GM13977 (cell line): ENCODE data around the gene DDHD1.

Source experiments
- DNase-seq: peaks from one replicate; pipeline ENCODE4 v3.0.0; 2012; ENCODE audit warnings: low spot score
- in situ Hi-C: fragments of 300-500 bp; cut with MboI; formaldehyde crosslinking; loops from one replicate; pipeline ENCODE4 v1.12.0; 2022; ENCODE audit warnings: low sequenced_read_pairs, low pct_unique_long_range_greater_than_20kb, mixed read lengths, inconsistent platforms; ENCODE audit not compliant: unreplicated experiment
- TF ChIP-seq, protein P1 (sequence below): IDR thresholded peaks from 2 replicates; pipeline ENCODE4 v1.5.1; 2012; ENCODE audit warnings: mild to moderate bottlenecking, control low read depth; ENCODE audit not compliant: insufficient read depth; ENCODE audit errors: extremely low read depth, missing control alignments

The DDHD1 gene

DNA sequence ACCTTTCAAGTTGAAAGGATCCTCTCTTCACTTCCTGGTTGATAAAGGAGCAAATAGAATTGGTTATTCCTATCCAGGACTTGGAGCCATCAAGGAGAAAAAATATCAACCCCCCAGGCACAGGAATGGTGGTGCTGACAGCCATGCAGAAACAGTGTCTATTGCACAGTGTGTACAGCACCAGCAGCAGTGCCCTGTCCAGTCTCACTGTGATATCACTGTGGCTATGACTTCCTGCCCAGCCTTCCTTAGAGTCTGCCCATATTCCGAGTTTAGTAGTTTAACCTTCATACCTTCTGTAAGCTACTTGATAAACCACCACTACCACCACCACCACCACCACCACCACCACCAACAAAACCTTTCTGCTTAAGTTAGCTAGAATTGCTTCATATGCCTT, 157.1 kb downstream of the DDHD1 start:
- TF ChIP-seq, protein P1, sequence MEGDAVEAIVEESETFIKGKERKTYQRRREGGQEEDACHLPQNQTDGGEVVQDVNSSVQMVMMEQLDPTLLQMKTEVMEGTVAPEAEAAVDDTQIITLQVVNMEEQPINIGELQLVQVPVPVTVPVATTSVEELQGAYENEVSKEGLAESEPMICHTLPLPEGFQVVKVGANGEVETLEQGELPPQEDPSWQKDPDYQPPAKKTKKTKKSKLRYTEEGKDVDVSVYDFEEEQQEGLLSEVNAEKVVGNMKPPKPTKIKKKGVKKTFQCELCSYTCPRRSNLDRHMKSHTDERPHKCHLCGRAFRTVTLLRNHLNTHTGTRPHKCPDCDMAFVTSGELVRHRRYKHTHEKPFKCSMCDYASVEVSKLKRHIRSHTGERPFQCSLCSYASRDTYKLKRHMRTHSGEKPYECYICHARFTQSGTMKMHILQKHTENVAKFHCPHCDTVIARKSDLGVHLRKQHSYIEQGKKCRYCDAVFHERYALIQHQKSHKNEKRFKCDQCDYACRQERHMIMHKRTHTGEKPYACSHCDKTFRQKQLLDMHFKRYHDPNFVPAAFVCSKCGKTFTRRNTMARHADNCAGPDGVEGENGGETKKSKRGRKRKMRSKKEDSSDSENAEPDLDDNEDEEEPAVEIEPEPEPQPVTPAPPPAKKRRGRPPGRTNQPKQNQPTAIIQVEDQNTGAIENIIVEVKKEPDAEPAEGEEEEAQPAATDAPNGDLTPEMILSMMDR, result no peak
- DNase-seq, result no peak
- in situ Hi-C loops, result no loop called here

DNA sequence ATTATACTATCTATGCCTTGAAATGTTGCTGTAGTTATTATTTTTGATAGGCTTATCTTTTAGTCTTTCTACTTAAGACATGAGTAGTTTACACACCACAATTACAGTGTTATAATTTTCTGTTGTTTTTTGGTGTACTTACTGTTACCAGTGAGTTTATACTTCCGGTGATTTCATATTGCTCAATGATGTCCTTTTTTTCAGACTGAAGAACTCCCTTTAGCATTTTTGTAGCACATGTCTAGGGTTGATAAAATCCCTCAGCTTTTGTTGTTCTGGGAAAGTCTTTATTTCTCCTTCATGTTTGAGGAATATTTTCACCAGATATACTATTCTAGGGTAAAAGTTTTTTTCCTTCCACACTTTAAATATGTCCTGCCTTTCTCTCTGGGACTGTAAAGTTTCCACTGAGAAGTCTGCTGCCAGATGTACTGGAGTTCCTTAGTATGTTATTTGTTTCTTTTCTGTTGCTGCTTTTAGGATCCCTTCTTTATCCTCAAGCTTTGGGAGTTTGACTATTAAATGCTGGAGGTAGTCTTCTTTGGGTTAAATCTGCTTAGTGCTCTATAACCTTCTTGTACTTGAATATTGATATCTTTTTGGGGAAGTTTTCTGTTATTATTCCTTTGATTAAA, 160.8 kb downstream of the DDHD1 start:
- no peak for DNase-seq
- TF ChIP-seq, protein P1, result no peak
- in situ Hi-C loops, result no loop called here

GRCh38 chr14:52988139-52988538, 165.0 kb downstream of the DDHD1 start:
- DNase-seq, result no peak
- TF ChIP-seq, protein P1, result no peak
- in situ Hi-C loops, result no loop called here

- DNase-seq, result no peak
- TF ChIP-seq, protein P1, result no peak
- in situ Hi-C loops, result no loop called here
Observed at GRCh38 chr14:52987514-52987913, 165.6 kb downstream of the DDHD1 start.

- in situ Hi-C loops, result no loop called here
- no peak for DNase-seq
- TF ChIP-seq, protein P1, result no peak
Observed at GRCh38 chr14:52987042-52987441, 166.1 kb downstream of the DDHD1 start.
